ENCODE measurements around the gene EPN1.

Gene EPN1

GRCh38 chr19:55686311-55687050 lies 11.5 kb downstream of the EPN1 start:
- no peak overlapping the region for H3K4me3 ChIP-seq (ENCODE audit: low read depth, low read length)
- DNase-seq (ENCODE audit: low read depth), result no peak
- no peak for TF ChIP-seq MAX (IDR thresholded peaks at IDR 0.05; ENCODE audit: low read depth, low read length)

- H3K4me3 ChIP-seq (ENCODE audit: low read depth, low read length), result no peak overlapping the region
- DNase-seq (ENCODE audit: low read depth), result no peak
- TF ChIP-seq CTCF (IDR thresholded peaks at IDR 0.05; ENCODE audit: low read depth, low read length) (no peak), MYC (IDR thresholded peaks at IDR 0.05; ENCODE audit: low read depth, low read length) (no peak), POLR2A (IDR thresholded peaks at IDR 0.05; ENCODE audit: extremely low read depth, insufficient read length) (no peak), MAX (IDR thresholded peaks at IDR 0.05; ENCODE audit: low read depth, low read length) (no peak)
Measured at GRCh38 chr19:55687281-55688201, 12.5 kb downstream of the EPN1 start.

GRCh38 chr19:55688422-55689218 lies 13.6 kb downstream of the EPN1 start:
- no peak for DNase-seq (ENCODE audit: low read depth)
- TF ChIP-seq POLR2A (IDR thresholded peaks at IDR 0.05; ENCODE audit: extremely low read depth, insufficient read length) (no peak), MYC (IDR thresholded peaks at IDR 0.05; ENCODE audit: low read depth, low read length) (no peak), CTCF (IDR thresholded peaks at IDR 0.05; ENCODE audit: low read depth, low read length) (no peak), MAX (IDR thresholded peaks at IDR 0.05; ENCODE audit: low read depth, low read length) (no peak)
- no peak overlapping the region for H3K4me3 ChIP-seq (ENCODE audit: low read depth, low read length)

GRCh38 chr19:55689411-55690108 lies 14.5 kb downstream of the EPN1 start:
- H3K4me3 ChIP-seq (ENCODE audit: low read depth, low read length), result no peak overlapping the region
- DNase-seq (ENCODE audit: low read depth), result no peak
- TF ChIP-seq CTCF (IDR thresholded peaks at IDR 0.05; ENCODE audit: low read depth, low read length) (no peak), POLR2A (IDR thresholded peaks at IDR 0.05; ENCODE audit: extremely low read depth, insufficient read length) (no peak), MYC (IDR thresholded peaks at IDR 0.05; ENCODE audit: low read depth, low read length) (no peak), MAX (IDR thresholded peaks at IDR 0.05; ENCODE audit: low read depth, low read length) (no peak)

- no peak for TF ChIP-seq CTCF (IDR thresholded peaks at IDR 0.05; ENCODE audit: low read depth, low read length)
- TF ChIP-seq POLR2A (IDR thresholded peaks at IDR 0.05; ENCODE audit: extremely low read depth, insufficient read length), result no peak
- no peak for TF ChIP-seq MAX (IDR thresholded peaks at IDR 0.05; ENCODE audit: low read depth, low read length)
- no peak for TF ChIP-seq MYC (IDR thresholded peaks at IDR 0.05; ENCODE audit: low read depth, low read length)
- no peak for DNase-seq (ENCODE audit: low read depth)
- H3K4me3 ChIP-seq (ENCODE audit: low read depth, low read length), result no peak overlapping the region
Measured at GRCh38 chr19:55690109-55690768, 15.2 kb downstream of the EPN1 start.

Data from NB4 (cell line).